AG09309 (cell line): ENCODE data around the gene EBI3.
"Not testable (repeated sequence)": the region's sequence is repeated elsewhere in the genome, so short reads cannot be mapped to it uniquely, and the experiment has no call there.

Experiments used
- DNase-seq: peaks from one replicate; pipeline ENCODE4 v3.0.0-alpha.2; 2010; ENCODE audit warnings: low read depth
- H3K4me3 ChIP-seq: 2 replicates; pipeline ENCODE4 v1.5.1; 2011; ENCODE audit warnings: mild to moderate bottlenecking, low read depth, low read length, moderate library complexity; ENCODE audit not compliant: control insufficient read depth
- TF ChIP-seq, protein P1 (sequence below): IDR thresholded peaks from 2 replicates; pipeline ENCODE4 v1.5.1; 2011; ENCODE audit warnings: mild to moderate bottlenecking, low read depth, low read length, inconsistent platforms; ENCODE audit not compliant: insufficient read depth, control insufficient read depth; ENCODE audit errors: missing control alignments

Gene EBI3

DNA sequence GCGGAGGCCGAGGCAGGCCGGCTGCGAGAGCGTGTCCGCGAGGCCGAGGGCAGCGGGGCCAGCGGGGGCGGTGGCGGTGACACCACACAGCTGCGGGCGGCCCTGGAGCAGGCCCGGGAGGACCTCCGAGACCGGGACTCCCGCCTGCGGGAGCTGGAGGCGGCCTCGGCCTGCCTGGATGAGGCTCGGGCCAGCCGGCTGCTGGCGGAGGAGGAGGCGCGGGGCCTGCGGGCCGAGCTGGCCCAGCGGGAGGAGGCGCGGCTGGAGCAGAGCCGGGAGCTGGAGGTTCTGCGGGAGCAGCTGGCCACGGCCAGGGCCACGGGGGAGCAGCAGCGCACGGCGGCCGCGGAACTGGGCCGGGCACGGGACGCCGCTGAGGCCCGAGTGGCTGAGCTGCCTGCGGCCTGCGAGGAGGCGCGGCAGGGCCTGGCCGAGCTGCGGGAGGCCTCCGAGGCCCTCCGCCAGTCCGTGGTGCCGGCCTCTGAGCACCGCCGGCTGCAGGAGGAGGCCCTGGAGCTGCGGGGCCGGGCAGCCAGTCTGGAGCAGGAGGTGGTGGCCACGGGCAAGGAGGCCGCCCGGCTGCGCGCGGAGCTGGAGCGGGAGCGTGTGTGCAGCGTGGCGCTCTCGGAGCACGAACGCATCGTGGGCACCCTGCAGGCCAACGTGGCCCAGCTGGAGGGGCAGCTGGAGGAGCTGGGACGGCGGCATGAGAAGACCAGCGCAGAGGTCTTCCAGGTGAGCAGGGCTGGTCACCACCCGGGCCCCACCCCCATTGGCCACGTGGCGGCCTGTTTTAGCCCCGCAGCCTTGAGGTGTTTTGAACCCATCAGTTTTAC is 11.7 kb upstream of the EBI3 start:
- TF ChIP-seq, protein P1, sequence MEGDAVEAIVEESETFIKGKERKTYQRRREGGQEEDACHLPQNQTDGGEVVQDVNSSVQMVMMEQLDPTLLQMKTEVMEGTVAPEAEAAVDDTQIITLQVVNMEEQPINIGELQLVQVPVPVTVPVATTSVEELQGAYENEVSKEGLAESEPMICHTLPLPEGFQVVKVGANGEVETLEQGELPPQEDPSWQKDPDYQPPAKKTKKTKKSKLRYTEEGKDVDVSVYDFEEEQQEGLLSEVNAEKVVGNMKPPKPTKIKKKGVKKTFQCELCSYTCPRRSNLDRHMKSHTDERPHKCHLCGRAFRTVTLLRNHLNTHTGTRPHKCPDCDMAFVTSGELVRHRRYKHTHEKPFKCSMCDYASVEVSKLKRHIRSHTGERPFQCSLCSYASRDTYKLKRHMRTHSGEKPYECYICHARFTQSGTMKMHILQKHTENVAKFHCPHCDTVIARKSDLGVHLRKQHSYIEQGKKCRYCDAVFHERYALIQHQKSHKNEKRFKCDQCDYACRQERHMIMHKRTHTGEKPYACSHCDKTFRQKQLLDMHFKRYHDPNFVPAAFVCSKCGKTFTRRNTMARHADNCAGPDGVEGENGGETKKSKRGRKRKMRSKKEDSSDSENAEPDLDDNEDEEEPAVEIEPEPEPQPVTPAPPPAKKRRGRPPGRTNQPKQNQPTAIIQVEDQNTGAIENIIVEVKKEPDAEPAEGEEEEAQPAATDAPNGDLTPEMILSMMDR, result no peak
- no peak for DNase-seq

DNA sequence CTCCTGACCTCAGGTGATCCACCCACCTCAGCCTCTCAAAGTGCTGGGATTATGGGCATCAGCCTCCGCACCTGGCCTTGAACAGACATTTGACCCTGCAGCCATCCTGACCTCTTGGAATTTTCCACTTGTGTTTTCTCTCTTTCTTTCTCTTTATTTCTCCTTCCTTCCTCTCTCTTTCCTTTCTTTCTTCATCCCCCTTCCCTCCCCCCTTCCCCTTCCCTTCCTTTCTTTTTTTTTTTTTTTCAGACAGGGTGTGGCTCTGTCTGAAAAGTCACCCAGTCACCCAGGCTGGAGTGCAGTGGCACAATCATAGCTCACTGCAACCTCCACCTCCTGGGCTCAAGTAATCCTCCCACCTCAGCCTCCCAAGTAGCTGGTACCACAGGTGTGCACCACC is 10.8 kb upstream of the EBI3 start:
- not testable (repeated sequence) for DNase-seq, H3K4me3 ChIP-seq

More for the DNA sequence above, 11.7 kb upstream of the EBI3 start:
- no peak overlapping the region for H3K4me3 ChIP-seq

DNA sequence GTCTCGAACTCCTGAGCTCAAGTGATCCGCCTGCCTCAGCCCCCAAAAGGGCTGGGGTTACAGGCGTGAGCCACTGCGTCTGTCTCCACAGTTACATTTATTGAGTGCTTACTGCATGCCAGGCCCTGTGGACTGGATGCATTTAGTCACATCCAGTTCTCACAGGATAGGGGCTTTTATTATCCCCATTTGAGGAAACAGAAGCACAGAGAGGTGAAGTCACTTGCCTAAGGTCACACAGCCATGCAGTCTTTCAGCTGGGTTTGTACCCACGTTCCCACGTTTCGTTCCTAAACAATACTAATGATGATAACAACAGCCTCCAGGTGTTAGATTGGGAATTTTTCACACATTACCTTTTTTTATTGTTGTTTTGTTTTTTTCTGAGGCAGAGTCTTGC is 9.1 kb upstream of the EBI3 start:
- DNase-seq, result no peak
- TF ChIP-seq, protein P1, result no peak
- H3K4me3 ChIP-seq, result no peak overlapping the region

DNA sequence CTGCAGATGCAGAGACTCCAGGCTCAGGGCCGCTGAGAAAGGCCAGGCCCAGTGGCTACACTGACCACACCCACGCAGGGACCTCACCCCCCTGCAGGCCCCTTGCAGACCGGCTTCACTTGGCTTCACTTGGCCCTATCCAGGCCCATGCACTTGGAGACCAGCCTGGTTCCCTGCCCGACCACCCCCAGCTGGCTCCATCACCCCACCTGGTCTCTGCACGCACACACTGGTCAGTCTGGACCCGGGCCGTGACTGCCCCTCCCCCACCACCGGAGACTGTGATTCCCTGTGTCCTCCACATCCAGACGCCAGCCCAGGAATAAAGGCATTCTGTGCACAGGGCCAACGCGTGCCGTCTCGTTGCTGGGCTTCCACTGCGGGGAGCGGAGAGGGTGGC is 4.9 kb upstream of the EBI3 start:
- no peak overlapping the region for H3K4me3 ChIP-seq
- TF ChIP-seq, protein P1, result no peak
- DNase-seq, result no peak

DNA sequence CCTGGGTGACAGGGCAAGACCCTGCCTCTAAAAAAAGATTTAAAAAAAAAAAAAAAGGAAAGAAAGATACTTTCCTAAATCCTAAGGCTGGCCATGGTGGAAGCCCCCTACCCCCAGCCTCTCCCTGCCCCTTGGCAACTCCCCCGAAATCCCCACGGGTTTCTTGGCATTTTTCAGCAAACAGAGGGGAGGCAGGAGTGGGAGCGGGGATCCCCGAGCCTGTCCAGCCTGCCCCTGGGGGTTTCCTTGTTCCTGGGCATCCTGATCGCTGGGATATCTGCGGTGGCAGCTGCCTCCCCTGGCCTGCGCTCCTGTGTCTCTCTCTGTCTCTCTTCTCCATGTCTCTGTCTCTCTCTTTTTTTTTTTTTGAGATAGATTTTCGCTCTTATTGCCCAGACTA is 3.4 kb upstream of the EBI3 start:
- no peak for DNase-seq
- H3K4me3 ChIP-seq, result no peak overlapping the region
- TF ChIP-seq, protein P1, result no peak

DNA sequence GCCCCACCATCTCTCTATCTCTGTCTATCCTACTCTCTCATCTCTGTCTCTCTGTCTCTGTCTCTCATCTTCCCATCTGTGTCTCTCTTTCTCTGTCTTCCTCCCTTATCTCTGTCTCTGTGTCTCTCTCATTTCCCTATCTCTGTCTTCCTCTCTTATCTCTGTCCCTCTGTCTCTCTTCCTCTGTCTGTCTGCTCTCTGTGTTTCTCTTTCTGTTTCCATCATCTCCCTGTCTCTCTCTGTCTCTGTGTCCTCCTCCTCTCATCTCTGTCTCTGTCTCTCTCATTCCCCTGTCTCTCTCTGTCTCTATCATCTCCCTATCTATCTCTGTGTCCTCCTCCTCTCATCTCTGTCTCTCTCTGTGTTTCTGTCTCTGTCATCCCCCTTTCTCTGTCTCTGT is 1.6 kb upstream of the EBI3 start:
- TF ChIP-seq, protein P1, result no peak
- no peak overlapping the region for H3K4me3 ChIP-seq
- no peak for DNase-seq

DNA sequence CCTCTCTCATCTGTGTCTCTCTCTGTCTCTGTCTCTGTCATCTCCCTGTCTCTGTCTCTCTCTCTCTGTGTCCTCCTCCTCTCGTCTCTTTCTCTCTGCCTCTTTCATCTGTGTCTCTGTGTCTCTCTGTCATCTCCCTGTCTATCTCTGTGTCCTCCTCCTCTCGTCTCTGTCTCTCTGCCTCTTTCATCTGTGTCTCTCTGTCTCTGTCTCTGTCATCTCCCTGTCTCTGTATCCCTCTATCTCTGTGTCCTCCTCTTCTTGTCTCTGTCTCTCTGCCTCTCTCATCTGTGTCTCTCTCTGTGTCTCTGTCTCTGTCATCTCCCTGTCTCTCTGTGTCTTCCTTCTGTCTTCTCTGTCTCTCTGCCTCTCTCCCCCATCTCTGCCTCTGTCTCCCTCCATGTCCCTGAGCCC is 551 bp upstream of the EBI3 start:
- no peak for DNase-seq
- TF ChIP-seq, protein P1, result no peak
- H3K4me3 ChIP-seq, result no peak overlapping the region

DNA sequence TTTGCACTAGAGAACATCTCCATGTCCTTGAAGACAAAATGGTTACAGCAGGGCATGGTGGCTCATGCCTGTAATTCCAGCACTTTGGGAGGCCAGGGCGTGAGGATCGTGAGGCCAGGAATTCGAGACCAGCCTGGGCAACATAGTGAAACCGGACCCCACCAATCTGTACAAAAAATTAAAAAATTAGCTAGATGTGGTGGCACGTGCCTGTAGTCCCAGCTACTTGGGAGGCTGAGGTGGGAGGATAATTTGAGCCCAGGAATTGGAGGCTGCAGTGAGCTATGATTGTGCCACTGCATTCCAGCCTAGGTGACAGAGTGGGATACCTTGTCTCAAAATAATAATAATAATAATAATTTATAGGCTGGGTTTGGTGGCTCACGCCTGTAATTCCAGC is 914 bp downstream of the EBI3 start:
- H3K4me3 ChIP-seq, DNase-seq: not testable (repeated sequence)

DNA sequence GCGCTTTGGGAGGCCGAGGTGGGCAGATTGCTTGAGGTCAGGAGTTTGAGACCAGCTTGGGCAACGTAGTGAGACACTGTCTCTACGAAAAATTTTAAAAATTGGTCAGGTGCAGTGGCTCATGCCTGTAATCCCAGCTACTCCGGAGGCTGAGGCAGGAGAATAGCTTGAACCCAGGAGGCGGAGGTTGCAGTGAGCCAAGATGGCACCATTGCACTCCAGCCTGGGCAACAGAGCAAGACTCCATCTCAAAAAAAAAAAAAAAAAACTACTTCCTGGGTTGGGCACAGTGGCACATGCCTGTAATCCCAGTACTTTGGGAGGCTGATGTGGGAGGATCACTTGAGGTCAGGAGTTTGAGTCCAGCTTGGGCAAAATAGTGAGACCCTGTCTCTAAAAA is 2.2 kb downstream of the EBI3 start:
- DNase-seq, H3K4me3 ChIP-seq: not testable (repeated sequence)

DNA sequence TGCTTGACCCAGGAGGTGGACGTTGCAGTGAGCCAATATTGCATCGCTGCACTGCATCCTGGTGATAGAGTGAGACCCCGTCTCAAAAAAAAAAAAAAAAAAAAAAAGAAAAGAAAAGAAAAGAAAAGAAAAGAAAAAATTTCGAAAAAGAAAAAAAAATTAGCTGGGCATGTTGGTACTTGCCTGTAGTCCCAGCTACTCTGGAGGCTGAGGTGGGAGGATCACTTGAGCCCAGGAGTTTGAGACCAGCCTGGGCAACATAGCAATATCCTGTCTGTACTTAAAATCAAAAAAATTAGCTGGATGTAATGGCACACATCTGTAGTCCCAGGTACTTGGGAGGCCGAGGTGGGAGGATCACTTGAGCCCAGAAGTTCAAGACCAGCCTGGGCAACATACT is 2.8 kb downstream of the EBI3 start:
- not testable (repeated sequence) for DNase-seq, H3K4me3 ChIP-seq
